DOHH2 (cell line): ENCODE results near the gene CPN2.

ENCODE experiments used
- H3F3A ChIP-seq: fragments of 200-600 bp; sonication (generic), shearing (Covaris generic); 2 replicates; pipeline ENCODE4 v1.6.0; 2016; ENCODE audit warnings: antibody characterized with exemption, mild to moderate bottlenecking; ENCODE audit not compliant: control insufficient read depth, insufficient read depth
- H3K27ac ChIP-seq: fragments of 200-600 bp; sonication (generic); 2 replicates; pipeline ENCODE4 v1.5.1; 2014; ENCODE audit warnings: low read depth, mild to moderate bottlenecking, low read length, moderate library complexity
- H3K27me3 ChIP-seq: fragments of 200-600 bp; sonication (generic); 2 replicates; pipeline ENCODE4 v1.6.1; 2014; ENCODE audit warnings: mild to moderate bottlenecking, low read length, mixed read lengths; ENCODE audit not compliant: control insufficient read depth
- H3K36me3 ChIP-seq: fragments of 200-600 bp; sonication (generic); 2 replicates; pipeline ENCODE4 v1.6.1; 2014; ENCODE audit warnings: mild to moderate bottlenecking, low read length, moderate library complexity, mixed read lengths; ENCODE audit not compliant: control insufficient read depth
- H3K4me1 ChIP-seq: fragments of 200-600 bp; sonication (generic); 2 replicates; pipeline ENCODE4 v1.6.1; 2014; ENCODE audit warnings: mild to moderate bottlenecking, low read length, mixed read lengths; ENCODE audit not compliant: control insufficient read depth
- H3K4me2 ChIP-seq: fragments of 200-600 bp; sonication (generic); 2 replicates; pipeline ENCODE4 v1.6.0; 2014; ENCODE audit warnings: mild to moderate bottlenecking, low read length, moderate library complexity
- H3K4me3 ChIP-seq: fragments of 200-600 bp; sonication (generic); 2 replicates; pipeline ENCODE4 v1.5.1; 2014; ENCODE audit warnings: mild to moderate bottlenecking, low read length, mixed read lengths
- H3K79me2 ChIP-seq: fragments of 200-600 bp; sonication (generic); 2 replicates; pipeline ENCODE4 v1.6.1; 2014; ENCODE audit warnings: mild to moderate bottlenecking, low read length, mixed read lengths; ENCODE audit not compliant: control insufficient read depth
- H3K9me2 ChIP-seq: fragments of 200-600 bp; sonication (generic); replicated peaks from 2 replicates; pipeline ENCODE4 v1.6.1; 2014; ENCODE audit warnings: mild to moderate bottlenecking, low read length, mixed read lengths; ENCODE audit not compliant: control insufficient read depth
- H3K9me3 ChIP-seq: fragments of 200-600 bp; sonication (generic); 2 replicates; pipeline ENCODE4 v1.6.1; 2014; ENCODE audit warnings: antibody characterized with exemption, low read length, mixed read lengths; ENCODE audit not compliant: control insufficient read depth, insufficient read depth
- H4K20me1 ChIP-seq: fragments of 200-600 bp; sonication (generic); 2 replicates; pipeline ENCODE4 v1.6.0; 2014; ENCODE audit warnings: low read depth, mild to moderate bottlenecking, antibody characterized with exemption, low read length, moderate library complexity; ENCODE audit not compliant: control insufficient read depth, insufficient read depth
- EZH2phosphoT487 ChIP-seq: fragments of 200-600 bp; sonication (generic); IDR thresholded peaks from 2 replicates; pipeline ENCODE4 v1.6.1; 2017; ENCODE audit warnings: borderline replicate concordance, mild to moderate bottlenecking, antibody characterized with exemption, low read length, moderate library complexity, mixed read lengths
- TF ChIP-seq, protein P1 (sequence below): fragments of 200-600 bp; sonication (generic); IDR thresholded peaks from one replicate; pipeline ENCODE4 v1.5.1; 2014; ENCODE audit warnings: antibody characterized with exemption, mild to moderate bottlenecking, low read depth, low read length; ENCODE audit not compliant: poor library complexity, severe bottlenecking

CPN2 gene

DNA sequence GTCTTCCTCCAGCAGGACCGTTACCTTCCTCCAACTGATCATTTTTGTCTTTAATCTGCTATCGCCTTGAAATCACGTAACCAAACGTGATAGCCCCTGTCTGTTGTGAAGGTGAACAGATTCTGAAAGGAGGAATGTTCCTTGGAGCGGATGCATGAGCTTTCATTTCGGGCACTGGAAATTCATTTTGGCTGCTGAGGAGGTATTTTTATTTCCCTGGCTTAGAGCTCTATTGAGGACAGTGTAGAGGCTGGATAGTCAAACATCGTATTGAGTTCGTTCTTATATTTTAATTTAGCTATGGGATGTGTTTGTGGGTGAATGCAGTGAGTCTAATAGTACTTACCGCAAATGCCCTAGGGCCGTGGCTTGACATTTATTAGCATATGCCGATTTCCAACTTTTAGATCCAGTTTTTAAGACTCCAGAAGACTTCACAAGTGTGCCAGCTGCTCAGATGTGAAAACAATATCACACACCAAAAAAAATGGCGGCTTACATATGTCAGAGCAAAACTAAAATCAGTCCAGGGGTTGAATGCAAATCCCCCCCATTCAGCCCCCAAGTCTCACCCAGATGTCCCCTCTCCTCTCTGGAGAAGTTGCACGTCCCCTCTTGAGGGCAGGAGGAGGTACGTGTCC, 22.1 kb downstream of the CPN2 start:
- no peaks in the 10 kb centered on the region for H3K36me3 ChIP-seq
- peaks cover 34% of the 10 kb centered on the region for H3K9me3 ChIP-seq
- H3K27me3 ChIP-seq, result peaks cover 26% of the 10 kb centered on the region
- H3K4me3 ChIP-seq, result no peak overlapping the region
- peaks cover 17% of the 10 kb centered on the region for H3F3A ChIP-seq
- no peak overlapping the region for H3K4me2 ChIP-seq
- H3K4me1 ChIP-seq, result peaks cover 5% of the 10 kb centered on the region; the same call in 1 of the 2 replicates
- H3K27ac ChIP-seq, result no peak overlapping the region
- no peaks in the 10 kb centered on the region for H4K20me1 ChIP-seq
- no peaks in the 10 kb centered on the region for H3K79me2 ChIP-seq
- TF ChIP-seq, protein P1, sequence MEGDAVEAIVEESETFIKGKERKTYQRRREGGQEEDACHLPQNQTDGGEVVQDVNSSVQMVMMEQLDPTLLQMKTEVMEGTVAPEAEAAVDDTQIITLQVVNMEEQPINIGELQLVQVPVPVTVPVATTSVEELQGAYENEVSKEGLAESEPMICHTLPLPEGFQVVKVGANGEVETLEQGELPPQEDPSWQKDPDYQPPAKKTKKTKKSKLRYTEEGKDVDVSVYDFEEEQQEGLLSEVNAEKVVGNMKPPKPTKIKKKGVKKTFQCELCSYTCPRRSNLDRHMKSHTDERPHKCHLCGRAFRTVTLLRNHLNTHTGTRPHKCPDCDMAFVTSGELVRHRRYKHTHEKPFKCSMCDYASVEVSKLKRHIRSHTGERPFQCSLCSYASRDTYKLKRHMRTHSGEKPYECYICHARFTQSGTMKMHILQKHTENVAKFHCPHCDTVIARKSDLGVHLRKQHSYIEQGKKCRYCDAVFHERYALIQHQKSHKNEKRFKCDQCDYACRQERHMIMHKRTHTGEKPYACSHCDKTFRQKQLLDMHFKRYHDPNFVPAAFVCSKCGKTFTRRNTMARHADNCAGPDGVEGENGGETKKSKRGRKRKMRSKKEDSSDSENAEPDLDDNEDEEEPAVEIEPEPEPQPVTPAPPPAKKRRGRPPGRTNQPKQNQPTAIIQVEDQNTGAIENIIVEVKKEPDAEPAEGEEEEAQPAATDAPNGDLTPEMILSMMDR, result no peak
- TF ChIP-seq EZH2phosphoT487, result no peak
- H3K9me2 ChIP-seq, result no peaks in the 10 kb centered on the region

DNA sequence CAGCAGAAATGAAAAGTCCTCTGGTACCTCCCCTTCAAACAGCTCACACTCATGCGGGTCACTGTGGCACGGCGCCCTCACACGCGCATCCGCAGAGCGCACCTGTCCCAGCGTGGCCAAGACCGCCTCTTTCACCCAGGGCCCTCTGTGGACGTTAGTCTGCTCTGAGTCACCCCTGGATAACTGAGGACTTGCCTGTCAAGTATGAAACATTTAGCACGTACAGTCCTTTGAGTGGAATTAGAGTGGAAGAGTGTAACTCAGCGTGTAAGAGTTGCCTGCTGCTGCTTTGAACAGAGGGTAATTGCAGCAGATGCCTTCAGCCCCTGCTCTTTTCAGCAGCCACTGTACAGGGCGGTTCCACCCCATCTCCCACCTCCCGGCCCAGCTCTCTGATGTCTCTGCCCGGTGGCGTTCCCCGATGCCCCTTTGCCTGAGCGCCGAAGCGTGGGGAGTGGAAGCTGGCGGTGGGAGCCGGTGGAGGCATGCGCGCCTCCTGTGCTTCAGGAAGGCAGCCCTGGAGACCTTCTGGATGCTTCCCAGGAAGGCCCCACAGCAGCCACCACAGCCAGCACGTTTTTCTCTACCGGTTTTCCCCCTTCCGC, 23.0 kb downstream of the CPN2 start:
- Histone ChIP-seq H3K4me3 (no peak overlapping the region), H3K27ac (no peak overlapping the region), H3K9me2 (no peaks in the 10 kb centered on the region), H3K79me2 (no peaks in the 10 kb centered on the region), H3K9me3 (peaks cover 34% of the 10 kb centered on the region), H3K36me3 (no peaks in the 10 kb centered on the region), H3K4me2 (no peak overlapping the region), H3F3A (peaks cover 17% of the 10 kb centered on the region), H3K27me3 (peaks cover 21% of the 10 kb centered on the region), H3K4me1 (no peaks in the 10 kb centered on the region), H4K20me1 (no peaks in the 10 kb centered on the region)
- TF ChIP-seq EZH2phosphoT487, result no peak
- TF ChIP-seq, protein P1, result no peak

DNA sequence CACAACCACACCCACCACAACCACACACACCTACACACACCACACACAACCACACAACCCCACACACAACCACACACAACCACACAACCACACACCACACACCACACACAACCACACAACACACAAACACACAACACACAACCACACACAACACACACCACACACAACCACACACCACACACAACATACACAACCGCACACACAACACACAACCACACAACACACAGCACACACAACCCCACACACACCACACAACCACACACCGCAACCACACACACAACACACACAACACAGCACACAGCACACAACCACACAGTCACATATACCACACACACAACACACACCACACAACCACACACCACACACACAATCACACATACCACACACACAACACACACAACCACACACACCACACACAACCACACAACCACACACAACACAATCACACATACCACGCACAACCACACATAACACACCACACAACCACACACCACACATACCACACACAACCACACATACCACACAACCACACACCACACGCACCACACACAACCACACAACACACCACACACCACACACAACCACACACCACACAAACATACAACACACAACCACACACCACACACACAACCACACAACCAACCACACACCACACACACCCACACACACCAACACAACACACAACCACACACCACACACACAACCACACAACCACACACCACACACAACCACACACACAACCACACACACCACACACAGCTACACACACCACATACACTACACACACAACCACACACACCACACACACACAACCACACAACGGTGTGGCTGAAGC, 23.7 kb downstream of the CPN2 start:
- H3K4me2 ChIP-seq, result no peak overlapping the region
- H4K20me1 ChIP-seq, result no peaks in the 10 kb centered on the region
- H3K4me3 ChIP-seq, result no peak overlapping the region
- peaks cover 34% of the 10 kb centered on the region for H3K9me3 ChIP-seq
- H3K27me3 ChIP-seq, result peaks cover 14% of the 10 kb centered on the region
- no peaks in the 10 kb centered on the region for H3K4me1 ChIP-seq
- TF ChIP-seq, protein P1, result no peak
- no peak for TF ChIP-seq EZH2phosphoT487
- no peak overlapping the region for H3K27ac ChIP-seq
- H3K79me2 ChIP-seq, result no peaks in the 10 kb centered on the region
- no peaks in the 10 kb centered on the region for H3K9me2 ChIP-seq
- peaks cover 17% of the 10 kb centered on the region for H3F3A ChIP-seq
- H3K36me3 ChIP-seq, result no peaks in the 10 kb centered on the region
